Activated naive CD4-positive, alpha-beta T cell treated with anti-CD3 and anti-CD28 coated beads, Interleukin-2, amount 50 U/mL, for 72 hours (primary cell): Measurements from ENCODE around the gene MICU2. TPM values are rescaled to one million over a fixed set of nuclear protein-coding genes. Genes with fewer than 3 reads are reported as not detected.

ENCODE experiments used
- ATAC-seq, 2 donors: fragments of 150-1000 bp; cut with Tn5 transposase; 2 replicates each; pipeline ENCODE4 v1.10.0; 2021; ENCODE audit warnings: mild to moderate bottlenecking in 2 of 2, moderate library complexity in 2 of 2
- DNase-seq, 2 donors: peaks; one replicate each; pipeline ENCODE4 v3.0.0; 2021 to 2022; ENCODE audit warnings: low spot score in 2 of 2
- H3K27ac Mint-ChIP-seq, 2 donors: one replicate each; pipeline ENCODE4 v1.8.0; 2022; ENCODE audit warnings: mild to moderate bottlenecking in 2 of 2, mixed read lengths in 2 of 2
- H3K36me3 Mint-ChIP-seq, 2 donors: one replicate each; pipeline ENCODE4 v1.8.0; 2022; ENCODE audit warnings: mixed read lengths in 2 of 2
- H3K9me3 Mint-ChIP-seq, 2 donors: one replicate each; pipeline ENCODE4 v1.8.0; 2022; ENCODE audit warnings: mixed read lengths in 2 of 2
- total RNA-seq, 2 donors: library from RNA; stranded (reverse); gene quantifications; one replicate each; pipeline ENCODE4 v1.2.3, GENCODE V29; 2022

Gene MICU2, protein sequence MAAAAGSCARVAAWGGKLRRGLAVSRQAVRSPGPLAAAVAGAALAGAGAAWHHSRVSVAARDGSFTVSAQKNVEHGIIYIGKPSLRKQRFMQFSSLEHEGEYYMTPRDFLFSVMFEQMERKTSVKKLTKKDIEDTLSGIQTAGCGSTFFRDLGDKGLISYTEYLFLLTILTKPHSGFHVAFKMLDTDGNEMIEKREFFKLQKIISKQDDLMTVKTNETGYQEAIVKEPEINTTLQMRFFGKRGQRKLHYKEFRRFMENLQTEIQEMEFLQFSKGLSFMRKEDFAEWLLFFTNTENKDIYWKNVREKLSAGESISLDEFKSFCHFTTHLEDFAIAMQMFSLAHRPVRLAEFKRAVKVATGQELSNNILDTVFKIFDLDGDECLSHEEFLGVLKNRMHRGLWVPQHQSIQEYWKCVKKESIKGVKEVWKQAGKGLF
- 10 to 100 TPM; 30.1 to 53.2 TPM for total RNA-seq

DNA sequence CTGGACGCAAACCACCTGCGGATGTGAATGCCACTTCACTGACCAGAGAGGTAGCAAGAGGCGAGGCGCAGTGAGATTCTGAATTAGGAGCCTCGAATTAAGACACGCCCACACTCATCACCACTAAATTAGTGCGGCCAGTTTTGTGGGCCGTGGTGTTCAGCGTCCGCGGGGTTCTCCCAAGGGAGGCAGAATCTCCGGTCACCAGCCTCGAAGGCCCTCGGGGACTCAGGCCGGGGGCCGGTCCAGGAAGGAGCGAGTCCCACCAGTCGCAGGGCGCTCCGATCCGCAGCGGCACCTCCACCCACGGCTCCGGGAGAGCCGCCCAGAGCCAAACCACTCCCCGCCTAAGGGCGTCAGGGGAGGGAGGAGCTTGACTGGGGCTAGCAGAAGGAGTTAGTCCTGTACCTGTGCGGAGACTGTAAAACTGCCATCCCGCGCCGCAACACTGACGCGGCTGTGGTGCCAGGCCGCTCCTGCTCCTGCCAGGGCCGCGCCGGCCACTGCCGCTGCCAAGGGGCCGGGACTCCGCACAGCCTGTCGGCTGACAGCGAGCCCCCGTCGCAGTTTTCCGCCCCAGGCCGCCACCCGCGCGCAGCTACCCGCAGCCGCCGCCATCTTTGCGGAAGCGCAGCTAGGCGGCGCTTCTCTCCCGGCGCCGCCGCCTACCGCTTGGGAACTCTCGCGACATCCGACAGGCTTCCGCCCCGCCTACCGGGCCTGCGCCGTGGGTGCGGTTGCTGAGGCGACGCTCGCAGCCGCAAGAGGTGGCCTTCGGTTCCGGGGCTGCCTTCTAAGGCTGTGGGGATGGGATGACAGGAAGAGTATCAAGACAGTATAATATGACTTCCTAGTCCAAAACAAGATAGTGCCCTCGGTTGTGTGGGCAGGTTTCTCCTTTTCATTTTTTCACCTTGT, at the start of gene MICU2:
Gene MICU2 (minus strand): TSS at position 640 of the 918 bp plus-strand sequence. CDS start 22 bp downstream, at position 618.
- peaks cover 0 to 3% of the 10 kb centered on the region in 2 donors for H3K9me3 Mint-ChIP-seq
- H3K27ac Mint-ChIP-seq: peak within 1 kb of the TSS; percentile 93 to 96
- peaks cover 12 to 30% of the 10 kb centered on the region in 2 donors for H3K36me3 Mint-ChIP-seq
- peak; percentile 93 to 96 for DNase-seq
- ATAC-seq: peak; percentile 92 to 97

DNA sequence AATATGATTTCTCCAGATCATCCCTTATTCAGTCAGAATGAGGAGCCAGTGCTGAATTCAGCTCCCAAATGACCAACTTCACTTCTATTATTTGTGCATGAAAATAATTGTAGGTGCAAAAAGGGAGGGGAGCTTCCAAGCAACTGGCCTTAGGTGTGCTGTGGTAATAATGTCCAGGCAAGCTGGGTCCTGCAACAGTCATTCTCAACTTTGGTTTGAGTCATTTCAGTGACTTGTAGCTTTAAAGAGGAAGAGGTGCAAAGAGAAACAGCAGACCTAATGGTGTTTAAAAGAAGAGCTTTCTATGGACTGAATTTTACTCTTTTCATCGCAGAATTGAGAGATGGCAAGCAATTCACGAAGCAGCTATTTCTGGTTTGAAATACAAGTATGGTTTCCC, 37.7 kb upstream of the MICU2 start:
- DNase-seq (no peak), ATAC-seq (no peak)
- no peaks in the 10 kb centered on the region for H3K9me3 Mint-ChIP-seq
- no peak overlapping the region for H3K27ac Mint-ChIP-seq
- no peaks in the 10 kb centered on the region for H3K36me3 Mint-ChIP-seq

DNA sequence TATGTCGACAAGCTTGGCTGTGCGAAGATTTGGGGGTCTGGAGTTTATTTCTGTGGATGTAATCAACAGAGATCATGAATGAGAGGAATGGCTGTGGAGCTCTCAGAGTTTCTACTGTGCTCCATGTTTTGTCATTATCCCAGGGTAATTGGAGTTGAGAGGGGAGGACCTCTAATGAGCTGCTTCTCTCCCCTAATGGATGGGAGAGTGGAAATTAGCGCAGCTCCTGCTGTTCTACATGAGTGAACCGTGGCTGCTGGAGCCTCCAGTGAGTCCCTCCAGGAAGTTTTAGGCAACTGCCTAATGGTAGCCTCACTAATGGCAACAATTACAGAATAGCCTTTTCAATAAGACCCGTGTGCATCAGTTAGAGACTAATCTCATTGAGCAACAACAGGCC, 35.6 kb upstream of the MICU2 start:
- ATAC-seq (no peak), DNase-seq (no peak)
- H3K9me3 Mint-ChIP-seq: no peaks in the 10 kb centered on the region
- no peaks in the 10 kb centered on the region for H3K36me3 Mint-ChIP-seq
- no peak overlapping the region for H3K27ac Mint-ChIP-seq

DNA sequence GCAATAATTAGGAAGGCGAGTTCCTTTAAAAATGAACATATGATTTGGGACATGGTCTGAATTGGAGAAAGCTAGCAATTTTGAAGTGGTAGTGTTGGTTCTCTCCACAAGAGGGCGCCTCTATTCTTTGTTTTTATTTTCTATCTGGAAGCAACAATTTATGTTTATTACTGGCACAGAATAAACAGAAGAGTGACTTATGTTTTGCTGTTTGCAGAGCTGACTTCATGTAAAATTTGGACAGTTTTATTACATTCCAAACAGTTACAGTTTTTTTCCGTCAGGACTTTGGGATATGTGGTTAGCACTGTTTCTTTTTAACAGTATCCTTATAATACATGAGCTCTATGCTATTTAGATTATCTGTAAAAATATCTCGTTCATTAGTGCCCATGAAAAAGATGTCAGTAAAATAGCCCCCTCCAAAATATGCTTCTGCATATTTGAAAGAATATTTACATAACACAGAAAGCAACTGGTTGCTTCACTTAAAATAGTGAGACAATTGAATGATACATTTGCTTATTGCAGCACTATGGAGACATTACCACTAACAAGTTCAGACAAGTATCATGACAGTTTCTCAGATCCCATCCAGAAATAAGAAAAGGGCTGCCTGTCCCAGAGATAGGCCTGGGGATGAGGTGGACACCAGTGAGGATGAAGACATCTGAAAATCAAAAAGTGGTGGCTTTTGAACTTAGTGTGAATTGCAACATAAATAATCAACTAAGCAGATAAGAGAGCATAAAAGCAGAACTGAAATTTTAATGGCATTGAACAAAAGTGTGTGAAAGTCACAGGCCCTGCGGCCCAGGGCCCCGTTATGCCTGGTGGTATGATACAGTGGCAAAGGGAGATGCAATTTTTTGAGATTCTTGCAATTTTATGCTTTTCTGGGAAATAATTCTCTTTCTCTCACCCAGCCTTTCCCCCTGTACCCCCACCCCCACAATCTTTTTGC, 34.6 kb upstream of the MICU2 start:
- Mint-ChIP-seq H3K27ac (no peak overlapping the region), H3K36me3 (no peaks in the 10 kb centered on the region), H3K9me3 (no peaks in the 10 kb centered on the region)
- ATAC-seq: no peak
- peak in 1 of 2 donors; percentile 29 for DNase-seq

DNA sequence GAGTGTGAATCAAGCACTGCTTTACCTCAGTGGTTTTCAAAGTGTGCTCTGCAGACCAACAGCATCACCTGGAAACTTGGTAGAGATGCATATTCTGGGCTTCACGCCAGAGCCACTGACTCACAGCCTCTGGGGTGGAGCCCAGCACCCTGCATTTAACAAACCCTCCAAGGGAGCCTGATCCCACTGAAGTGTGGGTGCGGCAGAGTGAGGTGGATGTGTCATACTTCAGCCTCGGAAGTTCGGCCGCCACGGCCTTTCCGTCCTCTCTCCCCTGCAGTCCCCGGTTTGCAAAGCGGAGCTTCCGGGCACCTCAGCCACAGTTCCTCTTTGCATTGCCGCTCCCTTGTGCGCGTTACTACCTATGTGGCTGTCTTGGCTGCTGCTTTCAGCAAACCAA, 33.3 kb upstream of the MICU2 start:
- ATAC-seq (peak; percentile 80 to 93), DNase-seq (peak; percentile 10 to 56)

DNA sequence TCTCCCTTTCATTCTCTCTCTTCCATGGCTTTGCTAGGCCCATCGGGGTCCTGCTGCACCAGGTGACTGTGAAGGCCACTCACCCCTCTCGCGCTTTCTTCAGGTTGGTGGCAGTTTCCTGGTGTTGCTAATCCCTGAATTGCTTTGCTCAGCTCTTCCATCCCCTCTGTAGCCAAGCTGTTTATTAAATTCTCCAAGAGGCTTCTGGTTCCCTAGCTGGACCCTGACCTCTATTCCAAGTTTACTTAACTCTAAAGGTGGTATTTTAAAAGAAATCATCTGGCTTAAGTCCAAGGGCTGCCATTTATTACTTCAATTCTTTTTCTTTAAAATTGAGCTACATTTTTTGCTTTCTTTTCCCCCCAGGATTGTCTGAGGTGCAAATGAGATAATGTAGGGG, 32.7 kb upstream of the MICU2 start:
- peaks cover 0 to 6% of the 10 kb centered on the region in 2 donors for H3K9me3 Mint-ChIP-seq
- H3K27ac Mint-ChIP-seq: no peak overlapping the region
- DNase-seq (no peak), ATAC-seq (no peak)
- no peaks in the 10 kb centered on the region for H3K36me3 Mint-ChIP-seq

More for the DNA sequence above, 33.3 kb upstream of the MICU2 start:
- Mint-ChIP-seq H3K27ac (no peak overlapping the region), H3K9me3 (no peaks in the 10 kb centered on the region), H3K36me3 (no peaks in the 10 kb centered on the region)

DNA sequence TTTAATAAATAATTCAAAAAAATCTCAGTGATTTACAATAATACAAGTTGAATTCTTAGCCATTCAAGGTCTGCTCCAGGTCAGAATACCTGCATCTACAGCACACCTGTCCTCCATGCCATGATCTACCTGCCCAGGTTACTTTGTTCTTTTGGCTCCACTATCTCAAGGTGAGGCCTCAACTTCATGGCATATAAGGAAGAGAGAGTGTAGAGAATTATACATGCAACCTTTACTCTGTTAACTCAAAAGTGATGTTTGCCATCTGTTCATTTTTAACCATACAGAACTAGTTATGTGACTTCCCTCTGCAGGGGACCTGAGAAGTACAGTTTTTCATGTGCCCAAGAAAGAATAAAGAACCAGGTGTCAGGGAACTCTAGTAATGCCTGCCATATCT, 28.2 kb upstream of the MICU2 start:
- Mint-ChIP-seq H3K9me3 (peaks cover 3 to 10% of the 10 kb centered on the region in 2 donors), H3K36me3 (no peaks in the 10 kb centered on the region), H3K27ac (no peak overlapping the region)
- DNase-seq: no peak
- ATAC-seq: no peak

DNA sequence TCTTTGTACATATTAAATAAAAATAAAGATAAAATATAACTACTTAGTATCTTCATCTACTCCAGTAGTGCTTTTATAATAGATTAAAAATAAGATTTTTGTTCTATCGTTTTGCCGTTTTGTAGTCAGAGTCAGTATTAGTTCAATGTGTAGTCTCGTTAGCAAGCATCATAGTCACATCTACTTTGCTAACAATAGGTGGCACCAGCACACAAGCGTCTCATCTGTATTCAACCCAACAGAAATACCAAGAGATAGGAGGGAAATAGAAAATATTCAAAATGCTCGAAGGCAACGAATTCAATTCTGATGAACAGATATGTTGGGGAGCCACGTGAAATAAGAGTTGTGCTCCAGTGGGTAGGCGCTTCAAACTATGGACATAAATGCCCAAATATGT, 21.4 kb upstream of the MICU2 start:
- Mint-ChIP-seq H3K36me3 (no peaks in the 10 kb centered on the region), H3K9me3 (no peaks in the 10 kb centered on the region), H3K27ac (no peak overlapping the region)
- ATAC-seq (no peak), DNase-seq (no peak)

DNA sequence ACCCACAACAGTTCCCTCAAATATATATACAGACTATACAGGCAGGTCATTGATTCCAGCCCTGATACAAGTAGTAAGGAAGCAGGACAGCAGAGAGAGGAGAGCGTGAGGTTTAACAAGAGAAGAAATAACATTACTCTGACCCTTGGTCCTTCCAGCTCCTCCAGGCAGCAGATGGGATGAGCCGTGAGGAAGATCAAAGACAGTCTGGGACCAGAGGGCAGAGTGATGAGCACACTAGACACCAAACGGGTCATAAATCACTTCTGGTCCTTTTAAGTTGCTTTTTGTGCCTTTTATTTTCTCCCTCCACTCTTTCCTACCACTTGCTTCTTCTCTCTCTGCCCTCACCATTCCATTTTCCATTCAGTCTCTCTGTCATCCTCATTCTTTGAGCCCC, 16.9 kb upstream of the MICU2 start:
- no peaks in the 10 kb centered on the region for H3K36me3 Mint-ChIP-seq
- H3K9me3 Mint-ChIP-seq: no peaks in the 10 kb centered on the region
- DNase-seq (no peak), ATAC-seq (no peak)
- H3K27ac Mint-ChIP-seq: no peak overlapping the region

DNA sequence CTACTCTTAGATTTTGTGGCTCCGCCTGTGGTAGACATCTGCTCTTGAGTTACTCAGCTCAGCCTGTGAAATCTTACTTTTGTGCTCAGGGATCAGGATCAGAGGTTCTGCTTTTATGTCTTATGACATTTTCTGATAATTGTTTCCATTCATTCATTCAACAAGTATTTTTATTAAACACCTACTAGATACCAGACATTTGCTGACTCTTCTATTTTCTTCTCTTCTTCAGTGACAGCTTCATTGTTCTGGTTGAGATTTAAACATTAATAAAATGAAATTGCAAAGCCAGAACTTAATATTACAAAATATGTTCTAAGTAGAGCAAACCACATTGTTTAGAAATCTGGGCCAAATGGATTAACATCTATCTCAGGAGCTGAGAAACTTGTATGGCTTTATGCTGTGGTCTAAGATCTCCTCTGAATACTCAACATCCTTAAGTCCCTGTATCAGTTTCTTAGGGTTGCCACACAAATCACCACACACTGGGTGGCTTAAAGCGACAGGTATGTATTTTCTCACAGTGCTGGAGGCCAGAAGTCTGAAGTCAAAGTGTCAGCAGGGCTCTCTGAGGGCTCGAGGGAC, 15.8 kb upstream of the MICU2 start:
- no peaks in the 10 kb centered on the region for H3K9me3 Mint-ChIP-seq
- DNase-seq (no peak), ATAC-seq (no peak)
- no peak overlapping the region for H3K27ac Mint-ChIP-seq
- no peaks in the 10 kb centered on the region for H3K36me3 Mint-ChIP-seq

DNA sequence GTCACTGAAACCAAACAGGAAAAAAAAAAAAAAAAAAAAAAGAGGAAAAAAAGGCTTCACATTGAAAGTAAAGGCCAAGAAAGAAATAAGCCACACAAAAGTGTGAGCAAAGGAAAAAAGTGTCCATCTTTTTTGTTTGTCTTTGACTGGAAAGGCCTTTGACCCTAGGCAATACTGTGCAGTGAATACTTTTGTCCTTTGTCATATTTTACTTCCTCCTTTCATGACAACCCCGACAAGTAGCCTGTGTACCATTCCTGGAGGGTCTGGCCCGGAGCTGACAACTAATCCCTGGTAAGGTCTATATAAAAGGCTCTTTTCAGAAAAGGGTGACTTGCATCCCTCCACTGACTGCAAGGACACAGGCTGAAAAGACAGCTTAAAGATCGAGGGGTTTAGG, 12.9 kb upstream of the MICU2 start:
- Mint-ChIP-seq H3K27ac (no peak overlapping the region), H3K36me3 (no peaks in the 10 kb centered on the region), H3K9me3 (no peaks in the 10 kb centered on the region)
- DNase-seq (no peak), ATAC-seq (no peak)

DNA sequence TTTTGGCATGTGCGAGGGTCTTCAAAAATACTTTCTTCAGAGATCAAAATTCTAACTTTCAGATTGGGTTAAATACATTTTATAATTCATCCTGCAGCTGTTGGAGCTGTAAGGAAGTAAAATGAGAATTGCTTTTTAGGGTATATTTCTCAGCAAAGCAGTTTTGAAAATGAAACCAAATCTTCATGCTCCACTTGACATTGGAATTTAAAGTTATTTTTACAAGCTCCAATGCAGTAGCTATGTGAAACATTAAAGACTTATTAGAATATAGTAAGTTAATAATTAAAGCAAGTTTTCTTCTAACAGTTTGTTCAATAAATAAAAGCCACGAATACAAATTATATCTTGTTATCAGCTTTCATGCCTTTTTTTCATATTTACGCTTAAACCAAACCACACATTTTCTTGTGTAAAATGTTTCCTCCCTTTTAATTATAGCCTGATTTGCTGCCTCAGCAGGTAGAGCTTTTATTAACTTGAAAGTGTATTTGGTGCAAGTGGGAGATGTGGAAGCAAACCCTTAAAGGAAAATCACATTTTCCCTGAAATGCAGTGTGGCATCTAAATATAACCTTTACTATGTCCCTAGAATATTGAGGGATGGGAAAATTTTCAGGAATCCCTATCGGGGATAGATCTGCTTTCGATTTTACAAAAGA, 12.4 kb upstream of the MICU2 start:
- Mint-ChIP-seq H3K27ac (no peak overlapping the region), H3K9me3 (no peaks in the 10 kb centered on the region), H3K36me3 (no peaks in the 10 kb centered on the region)
- ATAC-seq (no peak), DNase-seq (no peak)

DNA sequence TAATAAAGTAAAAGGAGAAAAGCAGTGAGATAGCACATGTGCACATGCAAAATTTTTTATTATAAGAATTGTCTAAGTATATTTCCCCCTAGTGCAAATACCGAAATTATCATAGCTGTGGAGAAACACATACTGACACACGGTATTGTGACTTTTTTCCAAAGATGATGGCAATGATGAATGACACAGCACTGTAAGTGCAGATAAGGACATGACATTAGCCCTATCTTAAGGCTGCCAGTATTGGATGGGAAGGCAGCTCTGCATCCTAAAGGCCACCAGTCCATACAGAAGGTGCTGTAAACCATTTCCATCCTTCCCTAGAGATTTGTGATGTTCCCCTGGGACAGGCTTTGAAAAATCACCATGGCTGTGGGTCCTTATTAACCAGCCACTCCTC, 11.5 kb upstream of the MICU2 start:
- Mint-ChIP-seq H3K27ac (no peak overlapping the region), H3K36me3 (no peaks in the 10 kb centered on the region), H3K9me3 (no peaks in the 10 kb centered on the region)
- DNase-seq (no peak), ATAC-seq (no peak)

DNA sequence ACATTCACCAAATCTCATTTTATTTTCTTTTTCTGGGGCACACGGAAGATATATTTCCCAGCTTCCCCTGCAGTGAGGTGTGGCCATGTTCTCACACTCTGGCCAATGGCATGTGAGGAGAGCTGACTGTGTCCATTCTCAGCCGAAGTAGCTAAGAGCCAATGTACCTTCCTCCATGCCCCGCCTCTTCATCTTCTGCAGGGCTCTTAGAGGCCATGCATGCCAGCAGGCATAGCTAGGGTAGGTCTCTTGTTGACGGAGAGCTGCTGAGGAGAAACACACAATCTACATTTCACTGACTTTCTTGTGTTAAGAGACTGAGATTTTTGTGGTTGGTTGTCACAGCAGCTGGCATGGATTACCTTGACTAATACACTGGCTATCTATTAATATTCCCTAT, 9.8 kb upstream of the MICU2 start:
- Mint-ChIP-seq H3K27ac (no peak overlapping the region), H3K9me3 (no peaks in the 10 kb centered on the region), H3K36me3 (no peaks in the 10 kb centered on the region)
- ATAC-seq (no peak), DNase-seq (no peak)

DNA sequence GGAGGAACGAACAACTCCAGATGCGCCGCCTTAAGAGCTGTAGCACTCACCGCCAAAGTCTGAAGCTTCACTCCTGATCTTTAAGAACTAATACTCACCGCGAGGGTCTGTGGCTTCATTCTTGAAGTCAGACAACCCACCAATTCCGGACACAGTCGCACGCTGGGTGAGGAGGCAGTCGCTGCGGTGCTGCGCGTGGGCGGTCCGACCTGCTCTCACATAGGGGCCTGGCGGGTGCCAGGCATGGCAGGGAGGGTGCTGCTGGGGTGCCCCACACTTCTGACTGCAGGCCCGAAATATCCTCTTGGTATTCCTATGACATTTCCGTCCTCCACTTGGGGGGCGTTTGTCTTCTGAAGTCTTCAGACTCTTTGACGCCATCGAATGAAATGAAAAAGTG, 7.4 kb upstream of the MICU2 start:
- ATAC-seq: no peak
- H3K36me3 Mint-ChIP-seq: no peaks in the 10 kb centered on the region
- H3K27ac Mint-ChIP-seq: no peak overlapping the region
- H3K9me3 Mint-ChIP-seq: no peaks in the 10 kb centered on the region
- no peak for DNase-seq

DNA sequence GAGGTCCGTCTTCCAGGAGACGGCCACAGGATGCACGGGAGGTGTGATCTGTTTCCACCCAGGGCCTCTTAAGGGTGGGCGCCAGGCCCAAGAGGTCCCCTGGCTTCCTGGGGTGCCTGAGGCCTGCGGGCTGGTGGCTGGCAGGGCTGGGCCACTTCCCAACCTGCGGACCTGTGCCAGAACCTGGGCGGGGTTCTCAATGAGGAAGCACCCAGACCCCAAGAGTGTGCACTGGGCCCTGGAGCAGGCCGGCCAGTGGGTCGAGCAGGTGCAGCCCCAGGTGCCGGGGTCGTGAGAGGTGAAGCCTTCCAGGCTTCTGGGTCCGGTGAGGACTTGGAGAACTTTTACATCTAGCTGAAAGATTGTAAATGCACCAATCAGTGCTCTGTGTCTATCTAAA, 6.7 kb upstream of the MICU2 start:
- no peaks in the 10 kb centered on the region for H3K9me3 Mint-ChIP-seq
- no peaks in the 10 kb centered on the region for H3K36me3 Mint-ChIP-seq
- ATAC-seq (no peak), DNase-seq (no peak)
- H3K27ac Mint-ChIP-seq: no peak overlapping the region
